RKO (cell line): ENCODE data around the gene ATP5IF1.

ENCODE experiments used
- DNase-seq: peaks from one replicate; pipeline ENCODE4 v3.0.0-alpha.2; 2016; ENCODE audit warnings: low spot score

Gene ATP5IF1

DNA sequence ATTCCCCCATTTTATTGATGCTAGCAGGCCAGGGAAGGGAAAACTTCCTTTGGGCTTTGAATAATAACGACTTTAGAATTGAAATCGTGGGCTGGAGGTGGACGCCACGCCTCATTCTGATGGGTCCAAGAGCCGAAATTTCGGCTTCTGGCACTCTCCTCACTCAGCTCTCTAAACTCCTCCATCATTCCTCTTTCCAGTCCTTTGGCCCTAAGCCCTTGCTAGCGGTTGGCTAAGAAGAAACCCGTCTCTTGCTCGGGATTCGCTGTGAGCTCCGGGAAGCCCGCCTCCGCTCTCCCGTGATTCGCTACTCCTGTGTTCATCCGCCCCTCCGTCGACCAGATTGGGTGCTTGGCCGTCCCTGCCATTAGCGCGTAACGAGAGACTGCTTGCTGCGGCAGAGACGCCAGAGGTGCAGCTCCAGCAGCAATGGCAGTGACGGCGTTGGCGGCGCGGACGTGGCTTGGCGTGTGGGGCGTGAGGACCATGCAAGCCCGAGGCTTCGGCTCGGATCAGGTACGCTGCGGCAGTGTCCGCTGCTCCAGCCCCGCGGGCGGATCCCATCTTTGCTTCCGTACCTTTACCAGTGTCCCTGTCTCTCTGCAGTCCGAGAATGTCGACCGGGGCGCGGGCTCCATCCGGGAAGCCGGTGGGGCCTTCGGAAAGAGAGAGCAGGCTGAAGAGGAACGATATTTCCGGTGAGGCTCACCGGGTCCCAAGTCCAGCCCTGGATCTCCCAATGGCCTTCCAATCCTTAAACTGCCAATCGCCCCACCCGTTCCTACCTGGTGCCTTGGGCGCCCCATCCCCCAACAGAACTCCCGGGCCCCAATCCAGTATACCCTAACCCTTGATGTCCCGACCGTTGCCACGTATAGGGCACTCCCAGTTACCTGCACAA lies at the start of gene ATP5IF1:
TSS of gene ATP5IF1 (plus strand) at position 370 of the 901 bp plus-strand sequence. CDS start at position 430, 60 bp downstream.
- peak; percentile 99 for DNase-seq

DNA sequence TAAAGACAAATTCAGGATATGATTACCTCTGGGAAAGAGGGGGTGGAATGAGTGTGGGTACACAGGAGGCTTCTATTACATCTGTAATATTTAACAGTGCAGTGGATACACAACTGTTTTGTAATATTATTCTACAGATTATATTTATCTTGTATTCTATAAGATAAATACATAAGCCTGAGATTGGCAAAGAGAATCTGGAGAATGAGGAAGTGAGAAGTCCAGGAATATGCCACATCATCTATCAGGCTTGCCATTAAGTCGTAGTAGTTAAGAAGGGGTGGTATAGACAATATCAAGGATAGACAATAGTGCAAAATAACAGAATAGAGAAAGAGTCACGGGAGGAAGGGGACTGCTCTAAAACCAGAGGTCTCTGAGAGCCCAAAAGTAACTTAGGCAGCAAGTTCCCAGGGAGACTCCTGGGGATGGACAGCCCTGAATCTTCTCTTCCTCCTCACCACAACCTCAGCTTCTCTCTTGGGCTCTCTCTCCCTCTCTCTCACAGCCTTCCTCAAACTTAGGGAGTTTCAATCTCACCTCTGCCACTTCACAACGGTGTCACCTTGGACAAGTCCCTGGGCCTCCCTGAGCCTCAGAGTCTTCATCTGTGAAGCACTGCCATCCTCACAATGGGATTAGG lies 45.5 kb upstream of the ATP5IF1 start:
- DNase-seq, result no peak

DNA sequence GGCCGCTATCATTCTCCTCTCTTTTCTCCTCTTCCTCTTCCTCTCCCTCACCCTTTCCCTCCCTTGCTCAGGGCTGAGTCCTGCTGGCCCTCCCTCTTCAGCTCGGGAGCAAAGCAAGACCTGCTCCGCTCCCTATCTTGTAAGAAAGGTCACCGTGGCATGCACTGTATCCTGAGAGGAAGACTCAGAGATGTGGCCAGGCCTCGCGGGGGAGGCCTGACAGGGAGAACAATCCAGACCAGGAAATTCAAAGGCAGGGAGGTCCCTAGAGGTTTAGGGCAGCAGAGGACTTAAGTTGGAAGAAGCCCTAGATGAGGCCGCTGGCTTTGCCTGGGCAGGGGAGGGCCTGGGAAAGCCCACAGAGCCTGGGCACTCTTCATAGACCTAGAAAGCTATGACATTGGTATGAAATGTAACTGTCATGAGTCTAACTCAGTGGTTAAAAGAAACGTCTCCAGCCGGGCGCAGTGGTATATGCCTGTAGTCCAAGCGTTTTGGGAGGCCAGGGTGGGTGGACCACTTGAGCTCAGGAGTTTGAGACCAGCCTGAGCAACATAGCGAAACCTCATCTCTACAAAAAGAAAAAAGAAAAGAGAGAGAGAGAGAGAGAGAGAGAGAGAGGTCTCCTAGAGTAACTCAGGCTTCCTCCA lies 44.8 kb upstream of the ATP5IF1 start:
- no peak for DNase-seq

DNA sequence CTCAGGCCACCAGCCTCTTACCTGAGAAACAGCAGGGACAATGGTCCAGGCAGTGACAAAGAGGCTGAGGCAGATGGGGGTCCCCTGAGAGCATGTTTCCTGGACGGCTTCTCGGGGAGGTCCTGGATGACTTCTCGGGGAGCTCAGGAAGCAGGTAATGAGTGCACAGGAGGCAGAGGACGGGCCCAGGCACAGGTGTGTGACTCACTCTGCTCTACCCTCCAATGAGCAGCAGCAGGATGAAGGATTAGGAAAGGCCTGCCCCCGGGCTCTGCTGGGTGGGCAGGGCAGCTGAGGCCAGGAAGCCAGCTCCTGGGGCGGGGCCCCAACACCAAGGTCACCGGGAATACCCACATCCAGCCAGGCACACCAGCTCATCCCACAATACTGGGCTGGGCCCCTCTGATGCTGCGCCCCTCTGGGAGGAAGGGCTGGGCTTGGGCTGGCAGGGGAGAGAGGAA lies 42.2 kb upstream of the ATP5IF1 start:
- no peak for DNase-seq

DNA sequence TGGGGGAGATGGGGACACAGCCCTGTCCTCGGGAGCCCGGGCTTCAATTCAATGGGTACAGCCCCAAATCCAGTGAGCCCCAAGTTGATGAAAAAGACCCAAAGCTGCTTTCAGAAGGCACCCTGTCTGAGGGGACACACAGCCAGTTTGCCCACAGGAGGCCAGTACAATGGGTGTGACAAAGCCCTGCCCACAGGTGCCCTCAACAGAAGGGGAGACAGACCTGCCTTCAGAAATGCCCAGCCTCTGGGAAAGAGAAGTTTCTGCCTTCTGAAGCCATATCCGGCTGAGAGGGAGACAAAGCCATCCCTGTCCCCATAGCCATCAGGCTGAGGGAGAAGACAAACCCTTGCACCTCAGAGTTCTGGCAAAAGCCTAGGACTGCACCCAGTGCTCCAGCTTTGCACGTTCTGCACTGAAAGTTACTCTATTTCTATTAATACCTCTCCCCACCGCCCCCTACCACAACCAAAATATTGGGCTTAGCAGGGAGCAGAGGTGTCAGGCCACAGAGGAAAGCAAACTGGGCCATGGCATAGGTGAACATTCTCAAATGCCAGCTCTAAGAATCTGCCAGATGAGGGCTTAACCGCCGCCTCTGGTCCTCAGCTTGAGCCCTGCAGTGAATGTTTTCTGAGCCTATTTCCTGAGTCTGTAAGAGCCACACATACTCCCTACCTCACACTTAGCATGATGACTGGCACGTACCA lies 41.4 kb upstream of the ATP5IF1 start:
- no peak for DNase-seq

DNA sequence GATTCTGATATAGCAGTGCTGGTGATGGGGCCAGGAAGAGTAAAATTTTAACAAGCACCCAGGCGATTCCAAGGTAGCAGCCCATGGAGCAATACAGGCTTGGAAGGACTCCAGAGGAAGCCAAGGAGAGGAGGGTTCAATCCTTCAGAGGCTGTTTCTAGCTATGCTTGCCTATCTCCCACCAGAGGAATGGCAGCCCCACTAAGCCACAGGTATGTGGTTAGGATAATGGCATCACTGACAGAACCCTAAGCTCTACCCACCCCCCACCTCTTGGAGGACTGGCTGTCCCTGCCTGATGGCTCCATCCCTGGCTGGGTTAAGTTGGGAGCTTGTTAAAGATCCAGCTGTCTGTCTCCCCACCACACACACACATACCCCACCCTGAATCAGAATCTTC lies 40.1 kb upstream of the ATP5IF1 start:
- DNase-seq, result no peak

DNA sequence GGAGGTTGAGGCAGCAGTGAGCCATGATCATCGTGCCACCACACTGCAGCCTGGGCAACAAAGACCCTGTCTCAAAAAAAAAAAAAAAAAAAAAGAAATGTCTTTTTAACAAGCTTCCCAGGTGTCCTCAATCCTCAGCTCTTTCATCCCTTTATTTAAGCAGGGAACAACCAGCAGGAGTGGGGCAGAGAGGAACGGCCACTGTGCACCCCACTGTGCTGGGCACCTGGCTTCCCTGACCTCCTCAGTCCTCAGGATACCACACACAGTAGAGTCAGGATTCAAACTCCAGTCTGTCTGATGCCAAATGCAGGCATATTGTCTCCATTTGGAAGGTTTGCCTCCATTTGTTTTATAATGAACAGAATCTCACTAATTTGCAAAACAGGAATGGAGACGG lies 39.6 kb upstream of the ATP5IF1 start:
- DNase-seq, result no peak

DNA sequence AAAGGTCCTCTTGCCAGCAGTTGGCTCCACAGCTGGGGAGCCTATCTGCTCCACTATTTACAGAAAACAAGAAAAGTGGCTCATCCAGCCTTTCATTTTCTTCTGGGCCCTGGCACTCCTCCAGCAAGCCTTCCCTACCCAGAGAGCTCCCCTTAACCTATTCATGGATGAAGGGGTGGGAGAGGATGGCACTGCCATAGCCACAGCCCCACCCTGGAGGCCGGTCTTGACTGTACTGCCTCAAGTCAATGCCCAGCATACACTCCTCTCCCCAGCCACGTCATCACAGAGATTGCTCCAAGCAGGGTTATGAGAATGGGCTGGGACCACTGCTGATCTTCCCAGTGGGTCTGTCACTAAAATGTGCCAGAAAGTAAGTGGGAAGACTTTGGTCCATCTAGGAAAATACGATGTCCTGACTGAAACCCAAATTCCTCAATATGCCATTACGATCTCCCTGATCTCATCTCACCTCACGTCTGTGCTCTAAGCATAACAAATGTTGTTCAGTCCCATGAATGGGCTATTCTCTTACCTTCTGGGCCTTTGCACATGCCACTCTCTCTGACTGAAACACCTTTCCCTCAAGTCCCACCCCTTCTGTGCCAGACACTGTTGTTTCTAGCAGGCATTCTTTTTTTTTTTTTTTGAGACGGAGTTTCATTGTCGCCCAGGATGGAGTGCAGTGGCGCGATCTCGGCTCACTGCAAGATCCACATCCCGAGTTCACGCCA lies 38.1 kb upstream of the ATP5IF1 start:
- DNase-seq, result no peak

DNA sequence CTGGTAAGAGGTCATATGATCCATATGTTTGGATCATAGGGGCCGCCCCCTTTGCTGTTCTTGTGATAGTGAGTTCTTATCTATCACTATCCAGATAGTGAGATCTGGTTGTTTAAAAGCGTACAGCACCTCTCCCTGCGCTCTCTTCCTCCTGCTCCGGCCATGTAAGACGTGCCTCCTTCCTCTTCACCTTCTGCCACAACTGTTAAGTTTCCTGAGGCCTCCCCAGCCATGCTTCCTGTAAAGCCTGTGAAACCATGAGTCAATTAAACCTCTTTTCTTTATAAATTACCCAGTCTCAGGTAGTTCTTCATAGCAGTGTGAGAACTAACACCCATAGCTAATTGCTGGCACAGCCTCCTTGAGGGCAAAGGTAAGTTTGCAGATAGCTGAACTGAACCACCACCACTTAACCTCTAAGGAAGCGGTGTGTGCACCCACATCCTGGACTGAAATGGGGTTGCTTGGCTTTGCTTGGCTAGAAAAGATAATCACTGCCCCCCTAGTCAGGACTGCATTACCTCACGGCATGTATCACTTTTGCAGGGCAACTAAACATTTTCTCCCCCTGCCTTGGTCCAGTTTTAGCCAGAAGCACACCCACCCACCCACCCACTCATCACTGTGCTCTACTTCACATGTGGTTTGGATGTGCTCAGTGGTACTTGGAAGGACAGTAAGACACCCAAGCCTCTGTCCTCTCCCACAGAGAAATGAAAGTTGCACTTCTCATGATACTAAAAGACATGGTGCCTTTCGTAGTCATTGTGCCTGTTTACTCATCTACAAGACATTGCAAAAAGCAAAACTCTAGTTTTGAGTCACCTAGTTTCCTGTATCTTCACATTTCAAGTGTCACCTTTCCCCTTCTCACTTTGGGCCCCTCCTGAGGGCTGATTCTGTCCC lies 36.3 kb upstream of the ATP5IF1 start:
- DNase-seq, result no peak

DNA sequence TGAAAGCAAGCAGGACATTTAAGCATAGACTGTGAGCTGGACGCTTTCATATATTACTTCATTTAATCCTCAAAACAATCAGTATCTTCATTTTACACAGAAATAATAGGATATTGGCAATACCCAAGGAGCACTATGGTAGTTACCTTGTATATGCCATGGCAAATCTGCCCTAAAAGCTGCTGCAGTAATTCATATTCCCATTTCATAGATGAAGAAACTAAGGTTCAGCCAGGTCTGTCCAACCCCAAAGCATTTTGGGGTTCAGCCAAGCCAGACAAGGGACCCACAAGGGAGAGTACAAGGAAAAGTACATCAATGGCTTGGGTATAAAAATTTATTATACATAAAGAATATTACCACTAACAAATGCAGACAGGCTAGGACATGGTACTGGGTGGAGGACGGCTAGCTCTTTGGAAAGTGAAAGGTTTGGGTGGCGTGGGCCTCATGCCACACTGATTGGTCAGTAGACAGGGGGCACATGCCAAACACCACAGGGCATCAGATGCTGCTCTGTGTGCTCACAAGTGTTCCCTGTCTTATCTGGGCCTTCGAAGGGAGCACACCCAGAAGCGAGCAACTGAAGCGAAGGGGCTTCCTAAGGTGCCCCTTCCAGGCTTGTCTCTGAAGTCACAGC lies 35.6 kb upstream of the ATP5IF1 start:
- DNase-seq, result no peak

DNA sequence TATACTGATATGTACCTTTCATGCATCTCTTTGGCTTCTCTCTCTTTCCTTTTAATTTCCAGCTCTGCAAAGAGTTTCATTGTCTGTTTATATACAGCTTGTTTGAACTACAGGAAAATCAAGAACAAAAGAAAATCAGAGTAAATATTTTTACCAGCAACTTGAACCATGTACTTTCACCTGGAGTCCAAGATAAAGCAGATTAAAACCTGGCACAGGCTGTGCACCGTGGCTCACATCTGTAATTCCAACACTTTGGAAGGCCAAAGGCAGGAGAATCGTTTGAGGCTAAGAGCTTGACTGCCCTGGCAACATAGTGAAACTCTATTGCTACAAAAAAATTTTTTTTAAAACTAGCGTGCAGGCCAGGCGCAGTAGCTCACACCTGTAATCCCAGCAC lies 30.7 kb upstream of the ATP5IF1 start:
- DNase-seq, result no peak

DNA sequence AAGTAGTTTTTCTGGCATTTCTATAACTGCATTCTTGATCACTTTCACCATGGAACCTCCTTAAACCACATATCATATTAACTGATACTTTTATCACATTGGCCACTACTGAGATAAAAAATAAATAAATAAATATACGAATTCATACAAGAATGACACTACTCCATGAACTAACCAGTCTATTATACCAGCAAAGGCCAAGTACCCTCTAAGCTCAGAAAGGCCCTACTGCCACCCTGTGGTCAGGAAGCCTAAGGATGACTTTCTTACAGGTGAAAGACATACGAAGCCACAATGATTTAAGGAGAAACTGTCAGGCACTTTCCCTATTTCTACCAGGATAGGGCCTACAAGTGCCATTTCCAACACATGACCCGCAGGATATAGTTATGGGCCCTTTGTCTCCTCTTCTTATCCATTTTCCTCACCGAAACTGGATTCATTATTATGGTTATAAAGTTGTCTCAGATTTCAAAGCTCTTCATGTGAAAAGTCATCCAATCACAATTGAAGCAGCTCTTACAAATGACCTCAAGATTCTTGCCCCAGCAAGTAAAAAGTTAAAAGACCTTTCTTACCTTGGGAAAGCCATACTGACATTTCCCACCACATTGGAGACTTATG lies 27.0 kb upstream of the ATP5IF1 start:
- DNase-seq, result peak; percentile 61

DNA sequence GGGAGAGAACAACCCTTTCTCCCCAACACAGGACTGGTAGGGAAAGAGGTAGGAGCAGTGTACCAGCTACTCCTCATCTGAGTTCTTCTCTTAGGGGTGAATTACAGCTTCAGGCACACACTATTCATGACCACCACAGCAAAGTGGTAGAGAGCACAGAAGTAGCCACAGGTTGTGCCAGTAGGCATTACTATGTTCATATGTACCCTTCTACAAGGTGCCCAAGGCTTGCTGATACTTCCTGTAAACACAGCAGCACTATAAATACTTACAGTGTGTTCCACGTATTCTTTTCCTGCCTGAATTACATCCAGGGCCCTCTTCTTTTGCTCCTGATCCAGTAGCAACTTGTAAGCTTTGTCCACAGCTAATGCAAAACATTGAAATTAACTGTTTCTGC lies 26.2 kb upstream of the ATP5IF1 start:
- no peak for DNase-seq

DNA sequence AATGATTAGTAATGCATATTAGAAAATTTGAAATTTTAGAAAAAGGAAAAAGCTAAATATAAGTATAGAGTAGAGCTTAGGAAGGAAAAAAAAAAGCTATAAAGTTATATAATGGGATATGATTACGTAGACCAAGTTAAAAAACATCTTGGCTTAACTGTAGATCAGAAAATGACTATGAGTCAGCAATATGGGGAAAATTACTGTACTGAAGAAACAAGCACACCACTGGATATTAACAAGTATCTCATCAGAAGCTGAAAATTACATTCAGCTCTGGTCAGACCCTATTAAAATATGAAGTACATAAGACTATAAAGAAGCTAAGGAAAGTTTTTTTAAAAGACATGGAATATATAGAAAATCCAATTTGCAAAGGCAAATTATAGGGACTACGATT lies 22.6 kb upstream of the ATP5IF1 start:
- no peak for DNase-seq

DNA sequence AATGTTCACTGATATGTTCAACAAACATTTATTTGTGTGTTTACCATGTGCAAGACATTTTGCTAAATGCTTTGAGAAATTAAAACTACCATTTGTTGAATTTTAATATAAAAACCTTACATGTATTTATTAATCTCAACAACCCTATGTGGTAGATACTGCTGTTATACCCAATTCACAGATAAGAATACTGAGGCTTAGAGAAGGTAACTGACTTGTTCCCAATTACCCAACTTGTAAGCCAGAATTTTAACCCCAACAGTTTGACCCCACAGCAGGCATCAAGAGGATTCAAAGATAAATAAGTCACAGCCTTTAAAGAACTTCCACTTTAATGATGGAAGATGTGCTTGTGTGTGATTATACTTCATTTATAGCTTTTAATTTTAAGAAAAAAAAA lies 6.8 kb upstream of the ATP5IF1 start:
- DNase-seq, result no peak

DNA sequence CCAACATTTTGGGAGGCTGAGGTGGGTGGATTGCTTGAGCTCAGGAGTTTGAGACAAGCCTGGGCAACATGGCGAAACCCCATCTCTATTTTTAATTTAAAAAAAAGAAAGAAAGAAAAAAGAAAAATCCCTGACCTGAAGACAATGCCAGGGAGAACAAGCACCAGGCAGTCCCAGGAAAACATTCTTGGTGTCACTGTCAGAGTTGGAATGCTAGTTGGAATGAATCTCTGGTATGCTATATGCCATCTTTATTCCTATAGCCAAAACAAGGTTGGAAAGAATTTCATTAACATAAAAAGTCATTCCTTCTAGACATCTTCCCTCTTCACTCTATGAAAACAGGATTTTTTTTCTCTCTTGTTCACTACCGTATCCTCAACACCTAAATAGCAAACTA lies 5.9 kb upstream of the ATP5IF1 start:
- no peak for DNase-seq

DNA sequence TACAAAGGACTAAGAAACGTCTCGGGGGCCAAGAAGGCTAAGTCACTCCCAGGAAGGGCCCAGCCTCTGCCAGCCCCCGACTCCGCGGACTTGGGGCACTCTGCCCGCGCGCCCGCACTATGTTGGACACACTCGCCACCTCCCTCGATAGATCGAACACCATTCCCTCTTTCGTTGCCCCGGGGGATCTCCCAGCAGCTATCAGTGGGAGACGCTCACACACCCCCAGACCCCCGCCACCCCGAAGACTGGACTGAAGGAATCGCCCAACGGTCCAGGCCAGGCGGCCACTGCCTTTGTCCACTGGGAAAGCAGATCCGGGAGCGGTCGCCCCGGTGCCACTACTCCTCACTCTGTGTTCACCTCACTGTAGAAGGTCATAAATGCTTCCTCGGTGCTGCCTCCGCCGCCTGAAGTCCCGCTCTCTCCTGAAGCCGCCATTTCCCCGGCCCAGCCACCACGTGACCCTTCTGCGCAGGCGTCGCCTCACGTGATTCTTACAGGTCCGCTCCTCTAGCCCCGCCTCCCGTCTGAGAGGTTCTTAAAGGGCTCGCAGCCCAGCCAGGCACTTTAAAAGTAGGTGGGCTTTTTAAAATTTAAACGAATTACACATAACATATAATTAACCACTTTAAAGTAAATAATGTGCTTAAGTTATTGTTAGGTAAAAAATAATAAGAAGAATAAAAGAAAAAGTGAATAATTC lies 3.2 kb upstream of the ATP5IF1 start, which contains the start of gene DNAJC8:
TSS of gene DNAJC8 (minus strand) at position 472 of the 706 bp plus-strand sequence. CDS start at position 441, 31 bp downstream.
- DNase-seq, result peak; percentile 93

DNA sequence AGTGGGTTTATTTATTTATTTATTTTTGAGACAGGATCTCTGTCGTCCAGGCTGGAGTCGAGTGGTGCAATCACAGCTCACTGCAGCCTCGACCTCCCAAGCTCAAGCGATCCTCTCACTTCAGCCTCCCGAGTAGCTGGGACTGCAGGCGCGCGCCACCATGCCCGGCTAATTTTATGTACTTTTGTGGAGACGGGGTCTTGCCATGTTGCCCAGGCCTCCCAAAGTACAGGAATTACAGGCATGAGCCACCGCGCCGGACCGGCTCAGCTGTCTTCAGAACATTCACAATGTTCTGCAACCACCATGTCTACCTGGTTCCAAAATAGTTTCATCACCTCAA lies 2.7 kb upstream of the ATP5IF1 start:
- DNase-seq, result no peak
